ENCODE measurements around the gene SETBP1.

- no peak for TF ChIP-seq REST (IDR thresholded peaks at IDR 0.05; ENCODE audit: insufficient read depth in 1 of 2, low read depth in 2 of 2, low read length in 1 of 2)
- TF ChIP-seq CTCF (IDR thresholded peaks at IDR 0.05), result no peak
- no peak for TF ChIP-seq SIN3A (IDR thresholded peaks at IDR 0.05; ENCODE audit: borderline replicate concordance, insufficient read depth, low read depth, low read length)
These were observed 409.9 kb downstream of the SETBP1 start for GRCh38 chr18:45090526-45091140.
